Measurements from ENCODE around the gene TMC6.

Gene TMC6

DNA sequence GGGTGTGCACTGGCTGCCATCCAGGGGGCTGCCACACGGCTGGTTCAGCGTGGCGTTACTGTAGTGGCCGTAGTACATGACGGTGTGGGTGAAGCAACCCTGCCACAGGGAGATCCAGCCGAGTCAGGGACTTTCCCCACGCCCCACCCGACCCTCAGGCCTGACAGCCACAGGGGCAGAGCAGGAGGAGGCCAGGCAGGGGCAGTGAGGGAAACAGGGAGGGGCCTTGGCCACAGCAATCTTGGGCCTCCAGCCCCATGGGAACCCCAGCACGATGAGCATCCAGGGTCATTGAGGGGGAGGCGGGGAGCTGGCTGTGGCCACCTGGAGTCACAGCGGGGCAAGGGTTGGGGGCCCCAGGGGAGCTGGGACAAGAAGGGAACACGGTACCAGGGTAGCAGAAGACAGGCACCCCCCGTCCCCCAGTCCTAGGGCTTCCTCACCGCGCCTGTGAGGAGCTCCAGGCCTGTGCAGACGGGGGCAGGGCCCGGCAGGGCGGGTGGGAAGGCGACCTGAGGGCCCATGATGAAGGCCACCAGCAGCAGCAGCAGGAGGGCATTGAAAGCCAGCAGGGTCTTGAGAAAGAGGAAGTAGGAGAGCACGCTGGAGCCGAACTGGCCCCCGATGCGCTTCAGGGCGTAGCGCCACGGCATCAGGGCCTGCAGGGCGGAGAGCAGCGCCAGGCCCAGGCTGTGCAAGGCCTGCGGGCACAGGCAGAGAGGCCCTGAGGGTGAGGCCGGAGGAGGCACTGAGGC, 4.3 kb downstream of the TMC6 start:
- H3K4me3 ChIP-seq (ENCODE audit: low read length) = no peak overlapping the region
- TF ChIP-seq, protein P1, sequence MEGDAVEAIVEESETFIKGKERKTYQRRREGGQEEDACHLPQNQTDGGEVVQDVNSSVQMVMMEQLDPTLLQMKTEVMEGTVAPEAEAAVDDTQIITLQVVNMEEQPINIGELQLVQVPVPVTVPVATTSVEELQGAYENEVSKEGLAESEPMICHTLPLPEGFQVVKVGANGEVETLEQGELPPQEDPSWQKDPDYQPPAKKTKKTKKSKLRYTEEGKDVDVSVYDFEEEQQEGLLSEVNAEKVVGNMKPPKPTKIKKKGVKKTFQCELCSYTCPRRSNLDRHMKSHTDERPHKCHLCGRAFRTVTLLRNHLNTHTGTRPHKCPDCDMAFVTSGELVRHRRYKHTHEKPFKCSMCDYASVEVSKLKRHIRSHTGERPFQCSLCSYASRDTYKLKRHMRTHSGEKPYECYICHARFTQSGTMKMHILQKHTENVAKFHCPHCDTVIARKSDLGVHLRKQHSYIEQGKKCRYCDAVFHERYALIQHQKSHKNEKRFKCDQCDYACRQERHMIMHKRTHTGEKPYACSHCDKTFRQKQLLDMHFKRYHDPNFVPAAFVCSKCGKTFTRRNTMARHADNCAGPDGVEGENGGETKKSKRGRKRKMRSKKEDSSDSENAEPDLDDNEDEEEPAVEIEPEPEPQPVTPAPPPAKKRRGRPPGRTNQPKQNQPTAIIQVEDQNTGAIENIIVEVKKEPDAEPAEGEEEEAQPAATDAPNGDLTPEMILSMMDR (IDR thresholded peaks at IDR 0.05; ENCODE audit: insufficient read depth, low read depth, low read length, missing control alignments) = no peak
- no peak for DNase-seq (ENCODE audit: low read depth)

DNA sequence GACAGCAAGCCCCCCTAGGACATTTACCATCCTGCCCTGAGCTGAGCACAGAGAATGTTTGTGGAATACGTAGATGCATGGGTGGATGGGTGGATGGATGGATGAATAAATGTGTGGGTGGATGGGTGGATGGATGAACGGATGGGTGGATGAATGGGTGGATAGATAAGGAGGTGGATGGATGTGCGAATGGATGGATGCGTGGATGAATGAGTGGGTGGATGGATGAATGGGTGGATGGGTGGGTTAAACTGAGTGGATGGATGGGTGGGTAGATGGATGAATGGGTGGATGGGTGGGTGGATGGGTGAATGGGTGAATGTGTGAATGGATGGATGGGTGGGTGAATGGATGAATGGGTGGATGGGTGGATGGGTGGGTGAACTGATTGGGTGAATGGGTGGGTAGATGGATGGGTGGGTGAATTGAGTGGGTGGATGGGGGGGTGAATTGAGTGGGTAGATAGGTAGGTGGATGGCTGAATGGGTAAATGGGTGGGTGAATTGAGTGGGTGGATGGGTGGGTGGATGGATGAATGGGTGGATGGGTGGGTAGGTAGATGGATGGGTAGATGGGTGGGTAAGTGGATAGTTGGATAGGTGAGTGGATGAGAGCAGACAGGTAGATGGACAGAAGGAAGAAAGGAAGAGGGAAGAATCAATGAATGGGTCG, 5.2 kb downstream of the TMC6 start:
- TF ChIP-seq, protein P1 (IDR thresholded peaks at IDR 0.05; ENCODE audit: insufficient read depth, low read depth, low read length, missing control alignments) = no peak
- no peak for DNase-seq (ENCODE audit: low read depth)
- H3K4me3 ChIP-seq (ENCODE audit: low read length) = no peak overlapping the region

DNA sequence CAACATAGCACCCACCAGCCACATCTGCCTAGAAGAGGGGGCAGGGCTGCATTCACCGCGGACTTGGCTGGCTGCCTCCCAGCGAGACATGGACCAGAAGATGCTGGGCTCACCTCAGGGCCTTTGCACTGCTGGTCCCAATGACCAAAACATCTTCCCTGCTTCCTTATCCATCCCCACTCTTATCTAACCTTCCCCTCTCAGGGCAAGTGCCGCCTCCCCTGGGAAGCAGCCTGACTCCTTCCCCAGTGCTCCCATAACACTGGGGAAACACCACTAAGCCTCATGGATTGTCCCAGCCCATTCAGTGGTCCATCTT, 5.7 kb downstream of the TMC6 start:
- TF ChIP-seq, protein P1 (IDR thresholded peaks at IDR 0.05; ENCODE audit: insufficient read depth, low read depth, low read length, missing control alignments) = no peak
- DNase-seq (ENCODE audit: low read depth) = no peak
- no peak overlapping the region for H3K4me3 ChIP-seq (ENCODE audit: low read length)

- TF ChIP-seq, protein P1 (IDR thresholded peaks at IDR 0.05; ENCODE audit: insufficient read depth, low read depth, low read length, missing control alignments) = no peak
- no peak for DNase-seq (ENCODE audit: low read depth)
- H3K4me3 ChIP-seq (ENCODE audit: low read length) = no peak overlapping the region
These were observed 6.2 kb downstream of the TMC6 start for GRCh38 chr17:78122216-78122930.

DNA sequence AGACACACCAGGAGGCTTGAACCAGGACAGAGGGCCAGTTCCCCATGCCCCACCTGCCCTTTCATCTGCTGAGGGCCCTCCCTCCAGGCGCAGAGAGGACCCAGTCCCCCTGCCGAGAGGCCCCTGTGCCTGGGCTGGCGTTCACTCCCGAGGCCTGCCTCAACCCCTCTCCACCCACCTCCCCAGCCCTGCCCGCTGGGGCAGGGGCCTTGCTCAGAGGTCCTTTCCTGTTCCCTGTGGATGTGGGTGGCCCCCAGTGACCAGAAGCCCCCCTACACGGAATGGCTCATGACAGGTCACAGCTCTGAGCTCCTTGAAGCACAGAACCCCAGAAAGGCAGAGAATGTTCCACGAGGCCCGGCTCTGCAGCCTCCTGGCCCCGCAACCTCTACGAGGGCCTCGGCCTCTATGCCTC, 6.7 kb downstream of the TMC6 start:
- H3K4me3 ChIP-seq (ENCODE audit: low read length) = no peak overlapping the region
- DNase-seq (ENCODE audit: low read depth) = no peak

GRCh38 chr17:78120971-78121800, 7.4 kb downstream of the TMC6 start:
- no peak overlapping the region for H3K4me3 ChIP-seq (ENCODE audit: low read length)
- no peak for DNase-seq (ENCODE audit: low read depth)
- TF ChIP-seq, protein P1 (IDR thresholded peaks at IDR 0.05; ENCODE audit: insufficient read depth, low read depth, low read length, missing control alignments) = no peak

More for the DNA sequence above, 6.7 kb downstream of the TMC6 start:
- TF ChIP-seq, protein P1 (IDR thresholded peaks at IDR 0.05; ENCODE audit: insufficient read depth, low read depth, low read length, missing control alignments) = no peak
